ENCODE data around the gene BSCL2.
A peak's percentile ranks its signal among the peaks of the same experiment; 100 is the strongest.
"Not testable (repeated sequence)": the region's sequence is repeated elsewhere in the genome, so short reads cannot be mapped to it uniquely, and the experiment has no call there.

BSCL2 gene

DNA sequence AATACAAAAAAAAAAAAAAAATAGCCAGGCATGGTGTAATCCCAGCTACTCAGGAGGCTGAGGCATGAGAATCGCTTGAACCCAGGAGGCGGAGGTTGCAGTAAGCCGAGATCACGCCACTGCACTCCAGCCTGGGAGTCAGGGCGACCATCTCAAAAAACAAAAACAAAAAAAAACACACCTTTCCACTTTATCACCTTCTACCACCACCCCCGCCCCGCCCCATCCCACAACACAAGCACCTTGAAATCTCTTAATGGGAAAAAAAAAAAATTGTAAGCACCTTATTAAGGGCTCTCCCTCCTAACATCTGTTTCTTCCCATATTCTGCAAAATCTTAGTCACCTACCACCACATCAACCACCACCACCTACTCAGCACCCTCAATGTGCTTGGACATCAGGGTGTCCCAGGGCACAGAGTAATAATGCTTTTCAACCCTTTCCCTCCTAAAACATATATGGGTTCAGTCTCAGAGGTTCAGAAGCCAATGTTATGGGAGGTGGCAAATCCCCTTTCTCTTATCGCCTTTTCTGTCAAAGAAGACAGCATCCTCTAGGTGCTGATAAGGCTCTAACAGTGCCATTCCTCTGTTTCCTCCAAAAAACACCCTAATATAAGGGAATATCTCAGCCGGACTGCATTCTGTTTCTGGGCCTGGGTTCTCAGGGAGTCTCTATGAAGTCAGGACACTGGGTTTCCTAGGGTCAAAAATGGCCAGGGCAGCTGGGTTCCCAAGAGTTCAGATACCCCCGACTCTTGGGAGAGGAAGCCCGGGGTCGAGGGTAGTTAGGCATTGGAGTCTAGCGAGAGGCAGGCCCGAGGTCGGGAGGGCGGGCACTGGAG lies 54.8 kb downstream of the BSCL2 start:
- DNase-seq, result peak; percentile 60

DNA sequence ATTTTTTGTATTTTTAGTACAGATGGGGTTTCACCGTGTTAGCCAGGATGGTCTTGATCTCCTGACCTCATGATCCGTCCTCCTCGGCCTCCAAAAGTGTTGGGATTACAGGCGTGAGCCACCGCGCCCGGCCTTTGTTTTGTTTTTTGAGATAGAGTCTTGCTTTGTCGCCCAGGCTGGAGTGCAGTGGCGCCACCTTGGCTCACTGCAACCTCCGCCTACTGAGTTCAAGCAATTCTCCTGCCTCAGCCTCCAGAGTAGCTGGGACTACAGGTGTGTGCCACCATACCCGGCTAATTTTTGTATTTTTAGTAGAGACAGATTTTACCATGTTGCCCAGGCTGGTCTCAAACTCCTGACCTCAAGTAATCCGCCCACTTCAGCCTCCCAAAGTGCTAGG lies 56.9 kb downstream of the BSCL2 start:
- not testable (repeated sequence) for DNase-seq

DNA sequence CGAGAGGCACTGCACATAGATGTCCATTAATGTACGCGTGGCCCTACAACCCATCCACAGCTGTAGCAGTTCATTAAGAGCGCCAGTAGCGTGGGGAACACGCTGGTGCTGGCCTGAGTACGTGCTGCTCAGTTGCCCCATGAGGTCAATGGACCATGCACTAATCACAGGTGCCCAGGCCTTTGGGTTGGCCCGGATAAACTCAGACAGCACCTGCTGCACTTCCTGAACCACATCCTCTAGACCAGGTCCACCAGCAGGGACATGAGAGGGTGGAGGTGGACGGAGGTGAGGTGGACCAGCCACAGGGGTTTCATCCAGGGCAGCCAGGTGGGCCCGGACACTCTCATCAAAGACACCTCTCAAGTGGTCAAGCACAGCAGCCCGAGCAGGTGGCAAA lies 57.7 kb downstream of the BSCL2 start:
- no peak for DNase-seq

DNA sequence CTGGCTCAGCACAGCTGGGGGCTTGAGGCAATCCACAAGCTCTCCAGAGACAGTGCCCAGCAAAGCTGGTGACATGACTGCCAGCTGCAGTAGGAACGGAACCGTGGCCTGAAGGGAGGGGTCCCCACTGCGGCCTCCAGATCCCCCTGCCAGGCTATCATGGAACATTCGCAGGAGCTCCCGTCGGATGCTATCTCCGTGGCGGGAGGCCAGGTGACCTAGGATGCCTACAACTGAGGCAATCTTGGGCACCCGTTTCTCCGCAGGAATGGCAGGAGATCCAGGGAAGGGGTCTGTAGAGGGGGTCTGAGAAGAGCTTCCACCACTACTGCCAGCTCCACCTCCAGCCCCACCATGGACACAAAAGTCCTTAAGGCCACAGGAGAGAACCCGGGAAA lies 58.3 kb downstream of the BSCL2 start:
- DNase-seq, result no peak

DNA sequence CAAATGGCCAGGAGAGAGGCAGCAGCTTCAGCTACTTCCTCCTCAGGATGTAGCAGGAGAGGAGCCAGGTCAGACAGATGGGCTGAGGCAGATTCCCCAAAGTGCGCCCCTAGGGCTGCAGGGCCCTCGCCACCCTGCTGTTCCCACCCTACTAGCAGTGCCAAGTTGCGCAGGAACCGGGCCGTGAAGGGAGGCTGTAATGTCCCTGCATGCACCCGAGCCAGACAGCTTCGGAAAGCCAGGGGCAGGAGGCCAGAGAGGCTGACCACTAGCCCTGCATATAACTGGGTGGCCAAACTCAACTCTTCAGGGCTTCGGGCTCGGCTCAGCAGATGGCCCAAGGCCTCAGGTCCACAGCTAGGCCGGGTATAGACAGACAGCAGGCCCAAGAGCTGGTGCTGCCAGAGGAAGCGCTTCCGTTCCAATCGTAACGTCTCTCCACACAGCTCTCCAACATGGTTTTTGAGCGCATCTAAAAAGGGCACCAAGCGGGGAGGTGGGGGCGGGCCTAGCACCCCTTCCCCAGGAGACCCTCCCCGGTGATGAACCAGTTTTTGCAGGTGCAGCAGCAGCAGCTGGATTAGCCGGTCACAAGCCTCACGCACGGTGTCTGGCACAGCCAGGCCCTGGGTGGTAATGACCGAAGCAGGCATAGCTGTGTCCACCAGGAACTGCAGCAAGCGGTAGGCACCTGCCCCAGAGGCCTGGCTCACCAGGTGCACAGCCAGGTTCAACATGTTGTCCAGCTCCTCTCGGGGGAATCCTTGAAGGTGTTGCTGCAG lies 58.8 kb downstream of the BSCL2 start:
- no peak for DNase-seq

DNA sequence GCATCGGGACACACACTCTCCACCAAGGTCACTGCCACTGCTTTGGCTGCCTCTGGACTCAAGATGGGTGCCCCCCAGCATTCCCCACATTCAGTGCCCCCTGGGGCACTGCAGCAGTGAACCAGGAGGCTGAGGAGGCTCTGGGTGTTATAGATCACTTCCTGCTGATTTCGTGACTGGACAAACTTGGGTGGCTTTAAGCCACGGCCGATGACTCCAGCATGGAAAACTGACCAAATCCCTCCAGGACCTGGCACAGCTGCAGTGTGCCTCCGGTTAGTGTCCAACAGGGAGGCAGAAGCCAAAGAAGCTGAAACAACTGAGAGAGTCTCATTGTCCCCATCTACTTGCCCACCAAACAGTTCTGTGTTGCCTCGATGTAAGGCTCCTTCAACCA lies 59.6 kb downstream of the BSCL2 start:
- DNase-seq, result no peak

DNA sequence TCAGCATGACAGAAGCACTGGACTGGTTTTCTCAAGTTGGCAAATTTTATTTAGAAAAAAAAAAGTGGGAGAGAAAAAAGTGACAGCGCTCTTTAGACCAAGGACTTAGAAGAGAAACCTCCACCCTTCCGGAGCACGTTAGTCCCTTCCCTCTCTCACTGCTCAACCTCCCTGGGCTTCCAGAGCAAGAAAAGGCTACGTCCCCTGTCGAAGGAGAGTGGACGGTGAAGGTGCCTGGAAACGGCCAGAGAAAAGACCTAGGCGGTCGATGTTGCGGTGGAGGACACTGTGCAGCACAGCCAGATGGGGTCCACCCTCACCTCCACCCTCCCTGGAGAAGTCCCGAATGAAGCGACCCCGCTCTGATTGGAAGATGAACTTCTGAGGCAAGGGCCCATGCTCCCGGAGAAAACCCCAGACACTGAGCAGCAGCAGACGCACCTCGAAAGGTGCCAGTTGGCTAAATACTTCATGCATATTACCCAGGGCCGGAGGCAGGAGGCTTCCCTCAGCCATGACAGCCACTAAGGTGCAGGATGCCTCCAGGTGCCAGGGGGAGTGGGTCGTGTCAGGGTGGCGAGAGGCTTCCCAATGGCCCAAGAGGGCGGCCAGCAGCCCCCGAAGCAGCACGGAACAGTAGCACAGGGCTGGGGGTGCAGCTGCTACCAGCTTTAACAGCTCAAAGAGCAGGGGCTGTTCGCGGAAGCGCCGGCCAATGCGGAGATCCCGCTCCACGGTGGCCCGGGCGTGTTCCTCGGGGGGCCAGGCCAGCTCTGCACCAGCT lies 60.2 kb downstream of the BSCL2 start:
- DNase-seq, result no peak

DNA sequence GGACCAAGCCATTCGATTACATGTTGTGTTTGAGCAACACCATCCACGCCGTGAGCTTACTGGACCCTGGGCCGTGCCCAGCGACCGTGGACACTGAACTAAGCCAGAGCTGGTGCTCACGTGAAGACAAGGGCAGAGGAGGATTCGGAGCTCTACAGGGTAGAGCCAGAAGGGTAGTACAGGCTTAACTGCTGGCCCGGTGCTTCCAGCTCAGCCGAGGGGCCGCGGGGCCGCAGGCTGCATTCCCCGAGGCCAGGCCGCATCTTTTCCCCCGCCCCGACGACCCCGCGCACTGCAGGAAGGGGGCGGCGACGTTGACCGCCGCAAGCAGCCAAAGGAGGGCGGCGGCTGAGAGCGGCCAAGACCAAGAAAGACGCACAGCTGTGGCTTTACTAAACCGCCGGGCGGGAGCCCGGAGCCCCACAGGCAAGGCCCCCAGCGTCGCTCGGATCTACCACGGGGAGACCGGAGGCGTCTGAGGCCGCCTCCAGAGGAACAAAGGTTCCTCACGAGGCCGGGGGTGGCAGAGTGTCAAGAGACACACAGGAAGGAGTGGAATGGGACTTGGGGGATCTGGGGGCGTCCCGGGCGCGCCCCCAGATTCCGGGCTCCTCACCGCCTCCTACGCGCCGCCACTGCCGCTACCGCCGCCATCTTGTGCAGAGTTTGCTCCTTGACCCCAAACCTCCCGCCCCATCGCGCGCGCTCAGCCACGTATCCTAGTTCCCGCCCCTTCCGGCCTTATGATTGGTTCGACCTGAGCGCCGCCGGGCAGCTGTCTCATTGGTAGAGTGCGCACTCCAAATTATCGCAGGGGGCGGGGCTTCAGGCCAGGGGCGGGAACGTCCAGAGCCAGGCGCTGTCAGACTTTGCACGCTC lies 61.0 kb downstream of the BSCL2 start, which contains the start of gene GANAB:
GANAB (minus strand) TSS at position 668 of the 879 bp plus-strand sequence; CDS start at position 654, 14 bp downstream.
- DNase-seq, result peak; percentile 100

DNA sequence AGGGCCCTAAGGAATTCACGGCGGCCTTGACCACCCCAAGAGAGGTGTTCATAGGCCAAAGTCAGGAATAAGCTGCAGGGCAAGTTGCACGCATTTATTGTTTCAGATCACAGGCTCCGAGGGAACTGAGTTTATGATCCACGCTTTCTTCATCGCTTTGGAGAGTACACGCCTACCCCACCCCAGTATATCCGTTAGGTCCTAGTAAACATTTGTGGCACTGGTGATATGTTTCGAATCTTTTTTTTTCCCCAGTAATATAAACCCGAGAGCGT lies 61.6 kb downstream of the BSCL2 start:
- DNase-seq, result peak; percentile 60

DNA sequence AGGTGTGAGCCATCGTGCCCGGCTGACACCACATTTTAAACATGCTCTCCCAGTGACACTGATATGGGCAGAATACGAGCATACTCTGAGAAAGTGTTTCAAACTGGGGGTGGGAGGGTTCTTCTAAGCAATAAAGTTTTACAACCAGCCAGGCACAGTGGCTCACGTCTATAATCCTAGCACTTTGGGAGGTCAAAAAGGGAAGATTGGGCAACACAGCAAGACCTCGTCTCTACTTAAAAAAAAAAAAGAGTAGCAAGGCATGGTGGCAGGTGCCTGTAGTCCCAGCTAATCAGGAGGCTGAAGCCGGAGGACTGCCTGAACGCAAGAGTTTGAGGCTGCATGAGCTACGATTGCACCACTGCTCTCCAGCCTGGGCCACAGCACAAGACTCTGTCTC lies 63.0 kb downstream of the BSCL2 start:
- no peak for DNase-seq

All from hematopoietic multipotent progenitor cell treated with erythropoietin and hydrocortisone succinate and interleukin-3 and kit ligand, for 6 days (in vitro differentiated cells).